CD4-positive, alpha-beta T cell treated with Interleukin-10 for 1 hour (primary cell): ENCODE results near the gene LRFN2.
A peak's percentile ranks its signal among the peaks of the same experiment; 100 is the strongest.

Source experiments
- DNase-seq: peaks from one replicate; pipeline ENCODE4 v3.0.0-alpha.2; 2020

LRFN2 gene

GRCh38 chr6:40587240-40588069, at the start of gene LRFN2:
TSS of gene LRFN2 (minus strand) at chr6:40587364.
- DNase-seq = peak; percentile 66

GRCh38 chr6:40634429-40634828, 47.3 kb upstream of the LRFN2 start:
- DNase-seq = no peak

- no peak for DNase-seq
Measured at GRCh38 chr6:40631744-40632143, 44.6 kb upstream of the LRFN2 start.

- DNase-seq = no peak
Measured at GRCh38 chr6:40630488-40630887, 43.3 kb upstream of the LRFN2 start.

- no peak for DNase-seq
Measured at GRCh38 chr6:40630051-40630450, 42.9 kb upstream of the LRFN2 start.

- no peak for DNase-seq
Measured at GRCh38 chr6:40629463-40629862, 42.3 kb upstream of the LRFN2 start.

- DNase-seq = no peak
Measured at GRCh38 chr6:40627316-40627715, 40.2 kb upstream of the LRFN2 start.

- DNase-seq = no peak
Measured at GRCh38 chr6:40626886-40627285, 39.7 kb upstream of the LRFN2 start.

GRCh38 chr6:40623932-40624331, 36.8 kb upstream of the LRFN2 start:
- DNase-seq = no peak

GRCh38 chr6:40623178-40623577, 36.0 kb upstream of the LRFN2 start:
- DNase-seq = no peak

- DNase-seq = no peak
Measured at GRCh38 chr6:40620574-40621240, 33.5 kb upstream of the LRFN2 start.

- no peak for DNase-seq
Measured at GRCh38 chr6:40614671-40615070, 27.5 kb upstream of the LRFN2 start.

- no peak for DNase-seq
Measured at GRCh38 chr6:40611912-40612311, 24.7 kb upstream of the LRFN2 start.

GRCh38 chr6:40611434-40611833, 24.3 kb upstream of the LRFN2 start:
- no peak for DNase-seq

- DNase-seq = no peak
Measured at GRCh38 chr6:40610229-40610628, 23.1 kb upstream of the LRFN2 start.

- no peak for DNase-seq
Measured at GRCh38 chr6:40606981-40607380, 19.8 kb upstream of the LRFN2 start.

- DNase-seq = no peak
Measured at GRCh38 chr6:40606526-40606925, 19.4 kb upstream of the LRFN2 start.

GRCh38 chr6:40604082-40604481, 16.9 kb upstream of the LRFN2 start:
- no peak for DNase-seq

- no peak for DNase-seq
Measured at GRCh38 chr6:40599555-40599954, 12.4 kb upstream of the LRFN2 start.

GRCh38 chr6:40598516-40598915, 11.4 kb upstream of the LRFN2 start:
- DNase-seq = no peak

- no peak for DNase-seq
Measured at GRCh38 chr6:40597301-40597700, 10.1 kb upstream of the LRFN2 start.

- DNase-seq = no peak
Measured at GRCh38 chr6:40588480-40588879, 1.3 kb upstream of the LRFN2 start.

- no peak for DNase-seq
Measured at GRCh38 chr6:40588070-40588384, 863 bp upstream of the LRFN2 start.

GRCh38 chr6:40586369-40587201, 579 bp downstream of the LRFN2 start:
- no peak for DNase-seq
